Activated CD4-positive, CD25-positive, alpha-beta regulatory T cell treated with anti-CD3 and anti-CD28 coated beads, Interleukin-2, amount 50 U/mL, for 72 hours (primary cell): ENCODE results near the gene ABCA6.
"Not testable (repeated sequence)": the region's sequence is repeated elsewhere in the genome, so short reads cannot be mapped to it uniquely, and the experiment has no call there.

Experiments used
- DNase-seq: peaks from one replicate; pipeline ENCODE4 v3.0.0; 2021

The ABCA6 gene

DNA sequence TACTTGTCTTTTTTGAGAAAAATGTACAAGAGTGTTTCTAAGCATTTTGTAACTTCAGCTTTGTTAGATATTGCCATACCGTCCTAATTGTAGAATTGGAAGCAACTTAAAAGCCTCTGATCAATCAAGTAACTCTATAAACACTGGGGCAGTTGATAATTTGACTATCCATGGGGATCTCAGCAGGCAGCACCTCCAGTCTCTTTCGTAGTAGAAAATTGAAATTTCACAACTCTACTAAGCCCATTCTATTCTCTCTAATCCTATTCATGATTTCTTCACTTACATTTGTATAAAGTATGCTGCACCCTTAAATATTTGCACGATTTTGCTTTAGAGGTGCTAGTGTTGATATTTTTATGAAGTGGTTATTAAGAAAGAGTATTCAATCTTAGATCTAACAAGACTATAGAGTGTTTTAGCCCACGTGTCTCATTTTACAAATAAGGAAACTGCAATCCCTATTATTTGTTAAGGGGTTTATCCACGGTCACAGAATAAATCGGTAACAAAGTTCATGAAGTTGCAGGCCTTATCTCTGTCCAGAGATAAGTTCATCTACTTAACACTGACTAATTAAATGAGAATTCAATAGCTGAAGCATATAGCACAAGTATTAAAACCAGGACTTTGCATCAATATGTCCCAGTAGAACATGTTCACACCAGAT lies 10.9 kb downstream of the ABCA6 start:
- no peak for DNase-seq

GRCh38 chr17:69123626-69124025 lies 18.1 kb downstream of the ABCA6 start:
- no peak for DNase-seq

GRCh38 chr17:69122065-69122464 lies 19.6 kb downstream of the ABCA6 start:
- DNase-seq: no peak

DNA sequence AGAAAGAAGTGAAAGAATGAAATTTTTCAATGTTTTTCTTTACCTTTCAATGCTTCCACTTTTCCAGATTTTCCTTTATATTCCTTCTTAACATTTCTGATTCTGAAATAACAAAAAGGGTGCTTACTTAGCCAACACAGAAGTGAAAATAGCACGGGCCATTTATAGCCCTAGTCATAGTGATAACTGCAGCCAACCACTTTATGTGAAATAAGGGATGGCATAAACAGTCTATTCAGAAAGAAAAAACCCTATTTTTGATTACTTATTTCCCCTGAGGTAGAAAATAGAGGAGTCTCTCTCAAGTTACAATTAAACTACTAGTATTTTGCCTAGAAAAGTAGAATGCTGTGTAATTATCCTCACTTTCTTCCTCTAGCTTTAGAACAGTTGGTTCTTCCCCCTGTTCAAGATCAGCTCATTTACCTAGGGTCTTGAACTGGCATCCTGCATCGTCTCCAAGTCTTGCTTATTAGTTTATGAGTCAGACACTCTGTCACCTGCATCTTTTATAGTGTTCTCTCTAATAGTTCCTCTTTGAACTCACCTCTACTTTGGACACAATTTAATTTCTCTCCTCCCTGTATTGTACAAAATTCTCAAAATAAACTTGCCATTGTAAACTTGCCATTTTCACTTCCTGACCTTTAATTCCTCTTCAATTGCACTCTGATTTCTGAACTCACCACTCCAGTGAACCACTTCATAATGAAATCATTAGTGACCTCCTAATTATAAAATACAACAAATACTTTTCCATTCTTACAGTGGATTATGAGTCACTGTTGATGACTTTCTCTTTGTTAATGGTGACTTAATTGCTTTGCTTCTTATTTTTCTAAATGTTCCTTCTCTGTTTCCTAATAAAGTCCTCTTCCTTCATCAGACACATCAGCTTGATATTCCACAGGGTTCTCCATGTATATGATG lies 23.6 kb downstream of the ABCA6 start:
- no peak for DNase-seq

DNA sequence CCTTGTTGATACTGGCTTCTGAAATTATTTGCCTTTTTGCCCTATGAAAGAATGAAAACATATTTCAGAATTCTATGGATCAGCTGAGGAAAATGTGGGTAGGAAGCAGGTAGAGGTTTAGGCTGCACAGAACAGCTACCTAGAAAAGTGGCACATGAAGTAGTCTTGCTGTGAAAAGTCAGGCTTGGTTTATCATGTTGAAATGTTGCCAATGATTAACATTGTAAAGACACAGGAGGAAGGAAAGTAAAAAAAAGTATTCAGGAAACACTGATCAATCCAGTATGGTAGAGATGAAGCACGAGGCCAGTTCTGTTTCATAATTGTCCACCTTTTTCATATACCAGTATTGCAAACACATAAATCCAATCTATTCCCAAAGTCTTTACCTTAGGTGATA lies 29.9 kb downstream of the ABCA6 start:
- DNase-seq: no peak

DNA sequence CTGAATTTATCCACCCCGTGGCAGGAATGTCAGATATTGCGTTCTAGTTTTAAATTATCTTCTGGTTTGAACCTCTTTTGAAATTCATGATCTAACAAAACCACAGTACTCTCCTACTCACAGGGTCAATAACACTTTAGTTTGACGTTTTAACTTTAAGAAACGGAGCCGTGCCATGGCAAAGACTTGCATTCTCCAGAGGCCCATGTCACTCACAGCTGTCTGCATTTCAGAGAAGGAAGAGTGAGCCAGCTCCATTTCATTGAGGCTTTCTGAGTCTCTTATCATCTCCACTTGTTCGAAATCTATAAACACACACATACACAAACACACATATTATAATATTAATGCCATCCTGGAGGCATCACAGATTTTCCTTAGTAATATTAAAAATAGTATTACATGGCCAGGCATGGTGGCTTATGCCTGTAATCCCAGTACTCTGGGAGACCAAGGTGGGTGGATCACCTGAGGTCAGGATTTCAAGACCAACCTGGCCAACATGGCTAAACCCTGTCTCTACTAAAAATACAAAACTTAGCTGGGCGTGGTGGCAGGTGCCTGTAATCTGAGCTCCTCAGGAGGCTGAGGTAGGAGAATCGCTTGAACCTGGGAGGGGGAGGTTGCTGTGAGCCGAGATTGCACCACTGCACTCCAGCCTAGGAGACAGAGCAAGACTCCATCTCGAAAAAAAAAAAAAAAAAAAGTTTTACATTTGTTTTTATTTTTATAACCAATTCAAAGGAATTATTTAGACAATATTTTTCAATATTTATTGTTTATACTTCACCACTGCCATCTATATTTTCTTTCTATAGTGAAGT lies 35.6 kb downstream of the ABCA6 start:
- no peak for DNase-seq

- no peak for DNase-seq
Measured at GRCh38 chr17:69103557-69104233, 38.0 kb downstream of the ABCA6 start.

- no peak for DNase-seq
Measured at GRCh38 chr17:69098625-69099024, 43.1 kb downstream of the ABCA6 start.

DNA sequence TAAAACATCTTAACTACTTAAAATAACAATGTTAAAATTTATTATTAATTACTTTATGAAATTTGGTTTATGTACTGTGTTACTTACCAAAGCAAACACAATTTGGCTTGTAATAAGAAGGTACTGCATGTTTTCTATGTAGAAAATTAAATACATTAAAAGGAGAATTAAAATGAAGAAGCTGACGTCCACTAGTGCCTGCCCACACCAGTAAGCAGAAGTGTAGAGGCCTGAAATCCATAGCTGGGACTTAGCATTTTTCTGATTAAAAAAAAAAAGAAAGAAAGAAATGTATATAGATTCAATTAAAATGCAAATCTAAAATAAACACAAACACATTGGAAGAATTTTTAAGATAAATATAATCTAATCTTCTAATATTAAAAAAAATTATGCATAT lies 45.2 kb downstream of the ABCA6 start:
- DNase-seq: no peak

- no peak for DNase-seq
Measured at GRCh38 chr17:69093995-69094394, 47.7 kb downstream of the ABCA6 start.

GRCh38 chr17:69093279-69093789 lies 48.4 kb downstream of the ABCA6 start:
- DNase-seq: no peak

- no peak for DNase-seq
Measured at GRCh38 chr17:69090365-69090764, 51.3 kb downstream of the ABCA6 start.

- no peak for DNase-seq
Measured at GRCh38 chr17:69088643-69089200, 53.0 kb downstream of the ABCA6 start.

GRCh38 chr17:69086641-69087040 lies 55.1 kb downstream of the ABCA6 start:
- DNase-seq: no peak

DNA sequence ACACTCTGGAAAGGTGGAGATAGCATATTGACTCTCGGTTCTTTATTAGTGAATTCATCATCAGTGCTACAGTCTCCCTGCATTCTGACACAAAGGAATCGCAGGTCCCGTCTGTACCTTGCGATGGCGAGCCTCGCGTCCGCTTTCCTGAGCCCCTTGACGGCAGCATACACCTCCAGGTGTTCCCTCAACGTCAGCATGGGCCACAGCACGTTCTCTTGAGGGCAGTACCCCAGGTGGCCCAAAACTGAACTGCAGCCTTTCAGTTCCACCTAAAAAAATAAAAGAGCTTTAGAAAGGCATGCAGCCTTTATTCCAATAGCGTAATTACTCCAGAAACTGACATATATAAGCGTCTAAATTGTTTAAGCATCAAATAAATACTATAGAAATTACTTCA lies 56.8 kb downstream of the ABCA6 start:
- DNase-seq: no peak

- no peak for DNase-seq
Measured at GRCh38 chr17:69082696-69083095, 59.0 kb downstream of the ABCA6 start.

DNA sequence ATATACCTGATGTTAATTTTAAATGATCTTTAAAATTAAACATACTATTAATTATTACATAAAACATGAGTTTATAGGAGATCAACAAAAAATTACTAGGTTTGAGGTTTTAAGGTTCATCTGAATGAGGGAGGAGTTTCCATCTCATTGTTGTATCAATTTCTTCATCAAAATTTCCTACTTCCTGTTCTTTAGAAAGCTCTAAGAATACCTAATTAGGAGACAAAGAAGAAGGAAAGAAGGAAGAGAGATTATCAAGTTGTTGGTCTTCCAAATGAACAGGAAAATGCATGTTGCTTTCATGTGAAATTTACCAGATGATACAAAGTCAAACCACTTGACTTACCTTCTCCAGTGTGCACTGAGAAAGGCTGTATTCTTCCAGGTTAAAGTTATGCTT lies 62.8 kb downstream of the ABCA6 start:
- no peak for DNase-seq

- DNase-seq: no peak
Measured at GRCh38 chr17:69075823-69076222, 65.9 kb downstream of the ABCA6 start.

- not testable (repeated sequence) for DNase-seq
Measured at GRCh38 chr17:69073392-69073791, 68.3 kb downstream of the ABCA6 start.

DNA sequence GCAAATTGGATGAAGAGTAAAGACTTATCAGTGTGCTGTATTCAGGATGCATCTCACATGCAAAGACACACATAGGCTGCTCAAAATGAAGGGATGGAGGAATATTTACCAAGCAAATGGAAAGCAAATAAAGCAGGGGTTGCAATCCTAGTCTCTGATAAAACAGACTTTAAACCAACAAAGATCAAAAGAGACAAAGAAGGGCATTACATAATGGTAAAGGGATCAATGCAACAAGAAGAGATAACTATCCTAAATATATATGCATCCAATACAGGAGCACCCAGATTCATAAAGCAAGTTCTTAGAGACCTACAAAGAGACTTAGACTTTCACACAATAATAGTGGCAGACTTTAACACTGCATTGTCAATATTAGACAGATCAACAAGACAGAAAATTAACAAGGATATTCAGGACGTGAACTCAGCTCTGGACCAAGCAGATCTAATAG lies 68.9 kb downstream of the ABCA6 start:
- not testable (repeated sequence) for DNase-seq

GRCh38 chr17:69071233-69071586 lies 70.5 kb downstream of the ABCA6 start:
- DNase-seq: not testable (repeated sequence)
